WTC11 (cell line): Measurements from ENCODE around the gene DHX58. TPM values are rescaled to one million over a fixed set of nuclear protein-coding genes. Genes with fewer than 3 reads are reported as not detected.

ENCODE experiments used
- ATAC-seq: fragments of 200-7000 bp; cut with Tn5 transposase; 2 replicates; pipeline ENCODE4 v1.10.0; 2021; ENCODE audit warnings: mild to moderate bottlenecking, moderate library complexity
- CTCF ChIA-PET: fragments of 300-600 bp; sonication (Branson Sonifier 250); formaldehyde crosslinking; loops from one replicate; lab custom pipeline; 2021; ENCODE audit warnings: antibody characterized with exemption; lab: Charles Lee
- POLR2A ChIA-PET: fragments of 350-600 bp; sonication (Branson Sonifier 250); formaldehyde crosslinking; loops from one replicate; lab custom pipeline; 2021; ENCODE audit warnings: antibody characterized with exemption; lab: Charles Lee
- DNase-seq: peaks from one replicate; pipeline ENCODE4 v3.0.0; 2021; ENCODE audit warnings: low spot score
- H3K27ac Mint-ChIP-seq: 2 replicates; pipeline ENCODE4 v1.8.0; 2021; ENCODE audit warnings: mixed read lengths
- H3K27me3 Mint-ChIP-seq: 2 replicates; pipeline ENCODE4 v1.8.0; 2021; ENCODE audit warnings: low read depth, mild to moderate bottlenecking, moderate library complexity, mixed read lengths
- H3K36me3 Mint-ChIP-seq: 2 replicates; pipeline ENCODE4 v1.8.0; 2021; ENCODE audit warnings: mixed read lengths
- H3K4me1 Mint-ChIP-seq: 2 replicates; pipeline ENCODE4 v1.8.0; 2022; ENCODE audit warnings: mixed read lengths
- H3K4me3 Mint-ChIP-seq: 2 replicates; pipeline ENCODE4 v1.8.0; 2021; ENCODE audit warnings: mild to moderate bottlenecking, moderate library complexity, mixed read lengths
- H3K9me3 Mint-ChIP-seq: 2 replicates; pipeline ENCODE4 v1.8.0; 2021; ENCODE audit warnings: mixed read lengths
- EMX1 ChIP-seq: fragments of 250-450 bp; sonication (Bioruptor Pico); IDR thresholded peaks from 2 replicates; pipeline ENCODE4 v1.8.0; 2021; ENCODE audit warnings: mild to moderate bottlenecking
- ESRRA ChIP-seq: sonication (generic); formaldehyde crosslinking; IDR thresholded peaks from 2 replicates; pipeline ENCODE4 v1.8.1; 2022; ENCODE audit warnings: mild to moderate bottlenecking, missing genetic modification reagents, borderline replicate concordance
- NFE2L1 ChIP-seq: sonication (generic); formaldehyde crosslinking; IDR thresholded peaks from 2 replicates; pipeline ENCODE4 v1.8.1; 2023; ENCODE audit warnings: missing genetic modification reagents
- NR2C2 ChIP-seq: sonication (generic); formaldehyde crosslinking; IDR thresholded peaks from 2 replicates; pipeline ENCODE4 v1.8.0; 2022; ENCODE audit warnings: mild to moderate bottlenecking, missing genetic modification reagents
- SMAD3 ChIP-seq: sonication (generic); formaldehyde crosslinking; IDR thresholded peaks from 2 replicates; pipeline ENCODE4 v1.8.0; 2022; ENCODE audit warnings: missing genetic modification reagents, mild to moderate bottlenecking, borderline replicate concordance
- ZNF121 ChIP-seq: sonication (generic); formaldehyde crosslinking; IDR thresholded peaks from 2 replicates; pipeline ENCODE4 v1.8.0; 2023; ENCODE audit warnings: missing genetic modification reagents
- ZNF423 ChIP-seq: fragments of 250-450 bp; sonication (Bioruptor Pico); IDR thresholded peaks from 2 replicates; pipeline ENCODE4 v2.1.2; 2022; ENCODE audit warnings: mild to moderate bottlenecking, moderate library complexity
- ZNF671 ChIP-seq: fragments of 250-450 bp; sonication (Bioruptor Pico); IDR thresholded peaks from 2 replicates; pipeline ENCODE4 v1.8.0; 2021; ENCODE audit warnings: mild to moderate bottlenecking
- total RNA-seq: library from RNA; stranded (reverse); gene quantifications from 3 replicates; pipeline ENCODE4 v1.2.3, GENCODE V29; 2021
- TF ChIP-seq, protein P1 (sequence below): sonication (generic); formaldehyde crosslinking; IDR thresholded peaks from 2 replicates; pipeline ENCODE4 v1.8.0; 2022; ENCODE audit warnings: mild to moderate bottlenecking, missing genetic modification reagents
- TF ChIP-seq, protein P2 (sequence below): sonication (generic); formaldehyde crosslinking; IDR thresholded peaks from 2 replicates; pipeline ENCODE4 v1.8.1; 2023; ENCODE audit warnings: mild to moderate bottlenecking, missing genetic modification reagents, borderline replicate concordance
- TF ChIP-seq, protein P3 (sequence below): fragments of 200-600 bp; IDR thresholded peaks from 2 replicates; pipeline ENCODE4 v1.8.0; 2022; ENCODE audit warnings: antibody characterized with exemption
- TF ChIP-seq, protein P4 (sequence below): fragments of 250-450 bp; sonication (Bioruptor Pico); IDR thresholded peaks from 2 replicates; pipeline ENCODE4 v2.1.2; 2022; ENCODE audit warnings: mild to moderate bottlenecking, moderate library complexity
- TF ChIP-seq, protein P5 (sequence below): sonication (generic); formaldehyde crosslinking; IDR thresholded peaks from 2 replicates; pipeline ENCODE4 v1.8.0; 2023; ENCODE audit warnings: missing genetic modification reagents, mild to moderate bottlenecking, borderline replicate concordance
- TF ChIP-seq, protein P6 (sequence below): sonication (generic); formaldehyde crosslinking; IDR thresholded peaks from 2 replicates; pipeline ENCODE4 v1.8.0; 2022; ENCODE audit warnings: missing genetic modification reagents

DHX58 gene
- total RNA-seq, 1 experiment from 2014 or later = 6.3 TPM

DNA sequence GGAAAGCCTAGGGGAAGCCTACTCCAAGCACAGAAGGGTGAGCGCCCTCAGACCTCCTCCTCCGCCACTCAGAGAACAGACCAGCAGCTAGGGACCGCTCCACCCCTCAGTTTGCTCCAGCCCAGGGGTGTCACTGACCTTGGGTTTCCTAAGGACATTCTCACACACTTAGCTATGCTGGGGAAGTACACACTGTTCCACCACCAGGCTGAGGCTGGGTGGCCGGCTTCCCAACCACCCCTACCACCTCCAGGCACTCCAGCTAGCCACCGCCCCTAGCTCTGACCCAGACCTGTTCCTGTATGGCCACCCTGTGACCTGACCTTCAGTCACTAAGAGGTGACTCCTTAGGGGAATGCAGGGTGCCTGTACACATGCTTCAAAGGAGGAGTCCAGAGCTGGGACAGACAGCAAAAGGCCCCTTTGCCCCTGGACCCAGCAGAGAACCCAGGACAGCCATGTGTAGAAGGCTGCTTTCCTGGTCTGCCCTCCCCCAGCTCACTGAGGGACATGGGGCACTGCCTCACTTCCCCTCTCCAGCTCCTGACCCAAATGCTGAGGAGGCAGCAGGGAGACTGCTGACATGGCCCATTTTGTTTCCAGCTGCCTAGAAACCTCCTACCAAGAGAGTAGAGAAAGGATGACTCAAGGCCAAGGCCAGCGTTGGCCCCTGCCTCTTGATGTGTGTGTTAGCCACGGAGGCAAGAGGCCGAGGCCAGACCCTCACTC, 16.8 kb upstream of the DHX58 start:
- H3K9me3 Mint-ChIP-seq = no peaks in the 10 kb centered on the region
- no peak for ATAC-seq
- H3K36me3 Mint-ChIP-seq = peaks cover 44% of the 10 kb centered on the region
- H3K4me3 Mint-ChIP-seq = no peak overlapping the region
- TF ChIP-seq ZNF423 (CRISPR knock-in tag) = no peak
- TF ChIP-seq EMX1 (CRISPR knock-in tag) = no peak
- TF ChIP-seq ZNF671 (CRISPR knock-in tag) = no peak
- TF ChIP-seq, all 79 proteins: peak for 0
- Mint-ChIP-seq H3K4me1 (peaks cover 20% of the 10 kb centered on the region), H3K27me3 (no peaks in the 10 kb centered on the region), H3K27ac (no peak overlapping the region)
- CTCF ChIA-PET = interaction anchor here (0.6 to 2.6 kb wide), 9 partner anchors 9 to 398 kb away, joined by 3 to 16 read pairs (median 4); partner anchors contain the start of genes DHX58, GHDC and KAT2A
- no peak for DNase-seq
- POLR2A ChIA-PET = no interaction called here

DNA sequence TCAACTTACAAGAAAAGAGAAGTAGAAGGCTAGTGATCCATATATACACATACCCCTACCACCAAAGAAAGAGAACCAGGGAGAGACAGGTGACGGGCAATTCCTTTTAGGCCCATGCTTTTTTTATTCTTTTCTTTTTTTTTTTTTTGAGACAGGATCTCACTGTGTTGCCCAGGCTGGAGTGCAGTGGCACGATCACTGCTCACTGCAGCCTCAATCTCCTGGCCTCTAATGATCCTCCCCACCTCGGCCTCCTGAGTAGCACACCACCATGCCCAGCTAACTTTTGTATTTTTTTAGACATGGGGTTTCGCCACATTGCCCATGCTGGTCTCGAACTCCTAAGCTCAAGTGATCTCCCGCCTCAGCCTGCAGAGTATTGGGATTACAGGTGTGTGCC, 14.9 kb upstream of the DHX58 start:
- CTCF ChIA-PET = interaction anchor here (1.6 kb wide), 1 partner anchor 36 kb away, joined by 3 read pairs; no protein-coding TSS in a partner anchor
- POLR2A ChIA-PET = no interaction called here
- H3K27ac Mint-ChIP-seq = no peak overlapping the region
- DNase-seq = no peak
- 0 out of 2 replicates have a peak, but pooled peaks have one; percentile 25 for TF ChIP-seq ZNF121
- TF ChIP-seq, protein P1, sequence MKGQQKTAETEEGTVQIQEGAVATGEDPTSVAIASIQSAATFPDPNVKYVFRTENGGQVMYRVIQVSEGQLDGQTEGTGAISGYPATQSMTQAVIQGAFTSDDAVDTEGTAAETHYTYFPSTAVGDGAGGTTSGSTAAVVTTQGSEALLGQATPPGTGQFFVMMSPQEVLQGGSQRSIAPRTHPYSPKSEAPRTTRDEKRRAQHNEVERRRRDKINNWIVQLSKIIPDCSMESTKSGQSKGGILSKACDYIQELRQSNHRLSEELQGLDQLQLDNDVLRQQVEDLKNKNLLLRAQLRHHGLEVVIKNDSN (CRISPR knock-in tag) = no peak
- TF ChIP-seq, all 79 proteins: peak for 1
- Mint-ChIP-seq H3K36me3 (peaks cover 44% of the 10 kb centered on the region), H3K4me1 (peaks cover 17% of the 10 kb centered on the region), H3K9me3 (no peaks in the 10 kb centered on the region), H3K27me3 (no peaks in the 10 kb centered on the region), H3K4me3 (no peak overlapping the region)
- ATAC-seq = no peak

DNA sequence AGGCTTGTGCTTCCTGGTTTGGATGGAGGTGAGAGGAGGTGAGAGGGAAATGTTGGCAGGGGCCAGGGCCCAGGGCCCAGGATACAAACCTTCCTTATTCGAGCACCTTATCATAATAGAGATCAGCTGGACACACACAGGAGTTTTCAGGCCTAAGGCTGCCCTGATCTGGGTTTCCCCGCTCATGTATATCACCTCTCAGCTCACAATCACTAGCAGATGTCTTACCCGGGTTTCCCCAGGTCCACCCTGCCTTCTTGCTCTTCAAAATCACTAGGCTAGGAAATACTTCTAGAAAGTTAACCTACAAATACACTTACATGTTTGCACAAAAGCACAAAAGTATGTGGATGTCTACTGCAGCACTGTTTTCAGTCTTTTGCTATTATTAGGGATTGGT, 14.3 kb upstream of the DHX58 start:
- POLR2A ChIA-PET = no interaction called here
- no peaks in the 10 kb centered on the region for H3K27me3 Mint-ChIP-seq
- no peak overlapping the region for H3K4me3 Mint-ChIP-seq
- no peak overlapping the region for H3K27ac Mint-ChIP-seq
- no peaks in the 10 kb centered on the region for H3K9me3 Mint-ChIP-seq
- ATAC-seq (no peak), DNase-seq (no peak)
- CTCF ChIA-PET = interaction anchor here (1.6 kb wide), 1 partner anchor 36 kb away, joined by 3 read pairs; no protein-coding TSS in a partner anchor
- peaks cover 21% of the 10 kb centered on the region for H3K4me1 Mint-ChIP-seq
- H3K36me3 Mint-ChIP-seq = peaks cover 44% of the 10 kb centered on the region
- TF ChIP-seq, protein P2, sequence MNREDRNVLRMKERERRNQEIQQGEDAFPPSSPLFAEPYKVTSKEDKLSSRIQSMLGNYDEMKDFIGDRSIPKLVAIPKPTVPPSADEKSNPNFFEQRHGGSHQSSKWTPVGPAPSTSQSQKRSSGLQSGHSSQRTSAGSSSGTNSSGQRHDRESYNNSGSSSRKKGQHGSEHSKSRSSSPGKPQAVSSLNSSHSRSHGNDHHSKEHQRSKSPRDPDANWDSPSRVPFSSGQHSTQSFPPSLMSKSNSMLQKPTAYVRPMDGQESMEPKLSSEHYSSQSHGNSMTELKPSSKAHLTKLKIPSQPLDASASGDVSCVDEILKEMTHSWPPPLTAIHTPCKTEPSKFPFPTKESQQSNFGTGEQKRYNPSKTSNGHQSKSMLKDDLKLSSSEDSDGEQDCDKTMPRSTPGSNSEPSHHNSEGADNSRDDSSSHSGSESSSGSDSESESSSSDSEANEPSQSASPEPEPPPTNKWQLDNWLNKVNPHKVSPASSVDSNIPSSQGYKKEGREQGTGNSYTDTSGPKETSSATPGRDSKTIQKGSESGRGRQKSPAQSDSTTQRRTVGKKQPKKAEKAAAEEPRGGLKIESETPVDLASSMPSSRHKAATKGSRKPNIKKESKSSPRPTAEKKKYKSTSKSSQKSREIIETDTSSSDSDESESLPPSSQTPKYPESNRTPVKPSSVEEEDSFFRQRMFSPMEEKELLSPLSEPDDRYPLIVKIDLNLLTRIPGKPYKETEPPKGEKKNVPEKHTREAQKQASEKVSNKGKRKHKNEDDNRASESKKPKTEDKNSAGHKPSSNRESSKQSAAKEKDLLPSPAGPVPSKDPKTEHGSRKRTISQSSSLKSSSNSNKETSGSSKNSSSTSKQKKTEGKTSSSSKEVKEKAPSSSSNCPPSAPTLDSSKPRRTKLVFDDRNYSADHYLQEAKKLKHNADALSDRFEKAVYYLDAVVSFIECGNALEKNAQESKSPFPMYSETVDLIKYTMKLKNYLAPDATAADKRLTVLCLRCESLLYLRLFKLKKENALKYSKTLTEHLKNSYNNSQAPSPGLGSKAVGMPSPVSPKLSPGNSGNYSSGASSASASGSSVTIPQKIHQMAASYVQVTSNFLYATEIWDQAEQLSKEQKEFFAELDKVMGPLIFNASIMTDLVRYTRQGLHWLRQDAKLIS (CRISPR knock-in tag) = no peak
- TF ChIP-seq NFE2L1 (CRISPR knock-in tag) (no peak), ZNF671 (CRISPR knock-in tag) (no peak), SMAD3 (CRISPR knock-in tag) (no peak), ESRRA (CRISPR knock-in tag) (no peak), NR2C2 (CRISPR knock-in tag) (no peak)
- TF ChIP-seq, protein P3, sequence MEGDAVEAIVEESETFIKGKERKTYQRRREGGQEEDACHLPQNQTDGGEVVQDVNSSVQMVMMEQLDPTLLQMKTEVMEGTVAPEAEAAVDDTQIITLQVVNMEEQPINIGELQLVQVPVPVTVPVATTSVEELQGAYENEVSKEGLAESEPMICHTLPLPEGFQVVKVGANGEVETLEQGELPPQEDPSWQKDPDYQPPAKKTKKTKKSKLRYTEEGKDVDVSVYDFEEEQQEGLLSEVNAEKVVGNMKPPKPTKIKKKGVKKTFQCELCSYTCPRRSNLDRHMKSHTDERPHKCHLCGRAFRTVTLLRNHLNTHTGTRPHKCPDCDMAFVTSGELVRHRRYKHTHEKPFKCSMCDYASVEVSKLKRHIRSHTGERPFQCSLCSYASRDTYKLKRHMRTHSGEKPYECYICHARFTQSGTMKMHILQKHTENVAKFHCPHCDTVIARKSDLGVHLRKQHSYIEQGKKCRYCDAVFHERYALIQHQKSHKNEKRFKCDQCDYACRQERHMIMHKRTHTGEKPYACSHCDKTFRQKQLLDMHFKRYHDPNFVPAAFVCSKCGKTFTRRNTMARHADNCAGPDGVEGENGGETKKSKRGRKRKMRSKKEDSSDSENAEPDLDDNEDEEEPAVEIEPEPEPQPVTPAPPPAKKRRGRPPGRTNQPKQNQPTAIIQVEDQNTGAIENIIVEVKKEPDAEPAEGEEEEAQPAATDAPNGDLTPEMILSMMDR = no peak
- TF ChIP-seq, protein P4, sequence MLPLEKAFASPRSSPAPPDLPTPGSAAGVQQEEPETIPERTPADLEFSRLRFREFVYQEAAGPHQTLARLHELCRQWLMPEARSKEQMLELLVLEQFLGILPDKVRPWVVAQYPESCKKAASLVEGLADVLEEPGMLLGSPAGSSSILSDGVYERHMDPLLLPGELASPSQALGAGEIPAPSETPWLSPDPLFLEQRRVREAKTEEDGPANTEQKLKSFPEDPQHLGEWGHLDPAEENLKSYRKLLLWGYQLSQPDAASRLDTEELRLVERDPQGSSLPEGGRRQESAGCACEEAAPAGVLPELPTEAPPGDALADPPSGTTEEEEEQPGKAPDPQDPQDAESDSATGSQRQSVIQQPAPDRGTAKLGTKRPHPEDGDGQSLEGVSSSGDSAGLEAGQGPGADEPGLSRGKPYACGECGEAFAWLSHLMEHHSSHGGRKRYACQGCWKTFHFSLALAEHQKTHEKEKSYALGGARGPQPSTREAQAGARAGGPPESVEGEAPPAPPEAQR = no peak
- TF ChIP-seq, protein P5, sequence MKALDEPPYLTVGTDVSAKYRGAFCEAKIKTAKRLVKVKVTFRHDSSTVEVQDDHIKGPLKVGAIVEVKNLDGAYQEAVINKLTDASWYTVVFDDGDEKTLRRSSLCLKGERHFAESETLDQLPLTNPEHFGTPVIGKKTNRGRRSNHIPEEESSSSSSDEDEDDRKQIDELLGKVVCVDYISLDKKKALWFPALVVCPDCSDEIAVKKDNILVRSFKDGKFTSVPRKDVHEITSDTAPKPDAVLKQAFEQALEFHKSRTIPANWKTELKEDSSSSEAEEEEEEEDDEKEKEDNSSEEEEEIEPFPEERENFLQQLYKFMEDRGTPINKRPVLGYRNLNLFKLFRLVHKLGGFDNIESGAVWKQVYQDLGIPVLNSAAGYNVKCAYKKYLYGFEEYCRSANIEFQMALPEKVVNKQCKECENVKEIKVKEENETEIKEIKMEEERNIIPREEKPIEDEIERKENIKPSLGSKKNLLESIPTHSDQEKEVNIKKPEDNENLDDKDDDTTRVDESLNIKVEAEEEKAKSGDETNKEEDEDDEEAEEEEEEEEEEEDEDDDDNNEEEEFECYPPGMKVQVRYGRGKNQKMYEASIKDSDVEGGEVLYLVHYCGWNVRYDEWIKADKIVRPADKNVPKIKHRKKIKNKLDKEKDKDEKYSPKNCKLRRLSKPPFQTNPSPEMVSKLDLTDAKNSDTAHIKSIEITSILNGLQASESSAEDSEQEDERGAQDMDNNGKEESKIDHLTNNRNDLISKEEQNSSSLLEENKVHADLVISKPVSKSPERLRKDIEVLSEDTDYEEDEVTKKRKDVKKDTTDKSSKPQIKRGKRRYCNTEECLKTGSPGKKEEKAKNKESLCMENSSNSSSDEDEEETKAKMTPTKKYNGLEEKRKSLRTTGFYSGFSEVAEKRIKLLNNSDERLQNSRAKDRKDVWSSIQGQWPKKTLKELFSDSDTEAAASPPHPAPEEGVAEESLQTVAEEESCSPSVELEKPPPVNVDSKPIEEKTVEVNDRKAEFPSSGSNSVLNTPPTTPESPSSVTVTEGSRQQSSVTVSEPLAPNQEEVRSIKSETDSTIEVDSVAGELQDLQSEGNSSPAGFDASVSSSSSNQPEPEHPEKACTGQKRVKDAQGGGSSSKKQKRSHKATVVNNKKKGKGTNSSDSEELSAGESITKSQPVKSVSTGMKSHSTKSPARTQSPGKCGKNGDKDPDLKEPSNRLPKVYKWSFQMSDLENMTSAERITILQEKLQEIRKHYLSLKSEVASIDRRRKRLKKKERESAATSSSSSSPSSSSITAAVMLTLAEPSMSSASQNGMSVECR (CRISPR knock-in tag) = no peak
- TF ChIP-seq, protein P6, sequence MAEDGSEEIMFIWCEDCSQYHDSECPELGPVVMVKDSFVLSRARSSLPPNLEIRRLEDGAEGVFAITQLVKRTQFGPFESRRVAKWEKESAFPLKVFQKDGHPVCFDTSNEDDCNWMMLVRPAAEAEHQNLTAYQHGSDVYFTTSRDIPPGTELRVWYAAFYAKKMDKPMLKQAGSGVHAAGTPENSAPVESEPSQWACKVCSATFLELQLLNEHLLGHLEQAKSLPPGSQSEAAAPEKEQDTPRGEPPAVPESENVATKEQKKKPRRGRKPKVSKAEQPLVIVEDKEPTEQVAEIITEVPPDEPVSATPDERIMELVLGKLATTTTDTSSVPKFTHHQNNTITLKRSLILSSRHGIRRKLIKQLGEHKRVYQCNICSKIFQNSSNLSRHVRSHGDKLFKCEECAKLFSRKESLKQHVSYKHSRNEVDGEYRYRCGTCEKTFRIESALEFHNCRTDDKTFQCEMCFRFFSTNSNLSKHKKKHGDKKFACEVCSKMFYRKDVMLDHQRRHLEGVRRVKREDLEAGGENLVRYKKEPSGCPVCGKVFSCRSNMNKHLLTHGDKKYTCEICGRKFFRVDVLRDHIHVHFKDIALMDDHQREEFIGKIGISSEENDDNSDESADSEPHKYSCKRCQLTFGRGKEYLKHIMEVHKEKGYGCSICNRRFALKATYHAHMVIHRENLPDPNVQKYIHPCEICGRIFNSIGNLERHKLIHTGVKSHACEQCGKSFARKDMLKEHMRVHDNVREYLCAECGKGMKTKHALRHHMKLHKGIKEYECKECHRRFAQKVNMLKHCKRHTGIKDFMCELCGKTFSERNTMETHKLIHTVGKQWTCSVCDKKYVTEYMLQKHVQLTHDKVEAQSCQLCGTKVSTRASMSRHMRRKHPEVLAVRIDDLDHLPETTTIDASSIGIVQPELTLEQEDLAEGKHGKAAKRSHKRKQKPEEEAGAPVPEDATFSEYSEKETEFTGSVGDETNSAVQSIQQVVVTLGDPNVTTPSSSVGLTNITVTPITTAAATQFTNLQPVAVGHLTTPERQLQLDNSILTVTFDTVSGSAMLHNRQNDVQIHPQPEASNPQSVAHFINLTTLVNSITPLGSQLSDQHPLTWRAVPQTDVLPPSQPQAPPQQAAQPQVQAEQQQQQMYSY (CRISPR knock-in tag) = no peak
